HepG2 (cell line): ENCODE results near the gene USP20. TPM values are rescaled to one million over a fixed set of nuclear protein-coding genes. Genes with fewer than 3 reads are reported as not detected.

Experiments
- ARNTL ChIP-seq: sonication (generic); formaldehyde crosslinking; IDR thresholded peaks from 2 replicates; pipeline ENCODE4 v1.4.0; 2020; ENCODE audit warnings: mild to moderate bottlenecking, missing genetic modification reagents
- ATF7-NPFF ChIP-seq: sonication (generic); formaldehyde crosslinking; IDR thresholded peaks from 2 replicates; pipeline ENCODE4 v1.8.1; 2023; ENCODE audit warnings: mild to moderate bottlenecking, low read depth, missing genetic modification reagents, moderate library complexity
- DNMT3B ChIP-seq: conservative IDR thresholded peaks from 2 replicates; pipeline ENCODE4 v1.6.1; 2016; ENCODE audit warnings: missing biosample characterization, control low read depth
- ETV5 ChIP-seq: IDR thresholded peaks from 2 replicates; pipeline ENCODE4 v1.6.1; 2018; ENCODE audit warnings: missing biosample characterization, missing genetic modification reagents, inconsistent platforms, borderline replicate concordance
- GFI1 ChIP-seq: sonication (generic); formaldehyde crosslinking; IDR thresholded peaks from 2 replicates; pipeline ENCODE4 v1.5.0; 2020; ENCODE audit warnings: missing genetic modification reagents, mild to moderate bottlenecking, borderline replicate concordance
- KAT8 ChIP-seq: IDR thresholded peaks from 2 replicates; pipeline ENCODE4 v1.6.1; 2016; ENCODE audit warnings: missing genetic modification reagents, missing compliant biosample characterization
- MEIS1 ChIP-seq: sonication (generic); formaldehyde crosslinking; IDR thresholded peaks from 2 replicates; pipeline ENCODE4 v1.9.0; 2021; ENCODE audit warnings: mild to moderate bottlenecking, missing genetic modification reagents, moderate library complexity, borderline replicate concordance
- ZNF451 ChIP-seq: sonication (generic); formaldehyde crosslinking; IDR thresholded peaks from 2 replicates; pipeline ENCODE4 v1.5.0; 2020; ENCODE audit warnings: mild to moderate bottlenecking, missing genetic modification reagents
- polyA plus RNA-seq, 8 experiments: library from polyadenylated mRNA; depleted of rRNA in 3 of 8; stranded (reverse) in 7 of 8; unstranded in 1 of 8; fragments of >200 nt; fragmentation: Illumina TruSeq in 4 of 8; extraction: Trizol in 4 of 8; gene quantifications; 2 replicates each; pipeline versions ENCODE4 v1.2.1 to v1.2.3, GENCODE V29; 2011 to 2016; ENCODE audit warnings: low read depth in 4 of 8, missing spikeins in 1 of 8, mixed read lengths in 1 of 8; ENCODE audit not compliant: insufficient read depth in 1 of 8
- total RNA-seq, 5 experiments: library from RNA; depleted of rRNA; stranded (reverse); fragments of >200 nt; fragmentation: Illumina TruSeq; extraction: Trizol; gene quantifications; 2 replicates each; pipeline ENCODE4 v1.2.3, GENCODE V29; 2016; ENCODE audit warnings: low read depth in 1 of 5
- TF ChIP-seq, protein P1 (sequence below): sonication (generic); formaldehyde crosslinking; IDR thresholded peaks from 2 replicates; pipeline ENCODE4 v1.4.0; 2020; ENCODE audit warnings: missing genetic modification reagents
- TF ChIP-seq, protein P2 (sequence below): sonication (generic); formaldehyde crosslinking; IDR thresholded peaks from 2 replicates; pipeline ENCODE4 v1.8.0; 2022; ENCODE audit warnings: low read depth, missing genetic modification reagents
- TF ChIP-seq, protein P3 (sequence below): sonication (generic); formaldehyde crosslinking; IDR thresholded peaks from 2 replicates; pipeline ENCODE4 v1.8.0; 2023; ENCODE audit warnings: mild to moderate bottlenecking, missing genetic modification reagents
- TF ChIP-seq, protein P4 (sequence below): sonication (generic); formaldehyde crosslinking; IDR thresholded peaks from 2 replicates; pipeline ENCODE4 v1.4.0; 2020; ENCODE audit warnings: missing genetic modification reagents, mild to moderate bottlenecking, borderline replicate concordance
- TF ChIP-seq, protein P5 (sequence below): sonication (generic); formaldehyde crosslinking; IDR thresholded peaks from 2 replicates; pipeline ENCODE4 v1.8.1; 2023; ENCODE audit warnings: missing genetic modification reagents, mild to moderate bottlenecking, borderline replicate concordance
- TF ChIP-seq, protein P6 (sequence below), 2 experiments: IDR thresholded peaks; 2 replicates each; pipeline ENCODE4 v1.6.1; 2011 to 2012; ENCODE audit warnings: low read length in 2 of 2, borderline replicate concordance in 1 of 2, low read depth in 1 of 2, mild to moderate bottlenecking in 1 of 2, moderate library complexity in 1 of 2

Gene USP20
- total and polyA plus RNA-seq, 2 of the 13 experiments (the other 11 are each of a cell fraction or from before 2014, with no cell fraction given), result 4.4 to 5.9 TPM

DNA sequence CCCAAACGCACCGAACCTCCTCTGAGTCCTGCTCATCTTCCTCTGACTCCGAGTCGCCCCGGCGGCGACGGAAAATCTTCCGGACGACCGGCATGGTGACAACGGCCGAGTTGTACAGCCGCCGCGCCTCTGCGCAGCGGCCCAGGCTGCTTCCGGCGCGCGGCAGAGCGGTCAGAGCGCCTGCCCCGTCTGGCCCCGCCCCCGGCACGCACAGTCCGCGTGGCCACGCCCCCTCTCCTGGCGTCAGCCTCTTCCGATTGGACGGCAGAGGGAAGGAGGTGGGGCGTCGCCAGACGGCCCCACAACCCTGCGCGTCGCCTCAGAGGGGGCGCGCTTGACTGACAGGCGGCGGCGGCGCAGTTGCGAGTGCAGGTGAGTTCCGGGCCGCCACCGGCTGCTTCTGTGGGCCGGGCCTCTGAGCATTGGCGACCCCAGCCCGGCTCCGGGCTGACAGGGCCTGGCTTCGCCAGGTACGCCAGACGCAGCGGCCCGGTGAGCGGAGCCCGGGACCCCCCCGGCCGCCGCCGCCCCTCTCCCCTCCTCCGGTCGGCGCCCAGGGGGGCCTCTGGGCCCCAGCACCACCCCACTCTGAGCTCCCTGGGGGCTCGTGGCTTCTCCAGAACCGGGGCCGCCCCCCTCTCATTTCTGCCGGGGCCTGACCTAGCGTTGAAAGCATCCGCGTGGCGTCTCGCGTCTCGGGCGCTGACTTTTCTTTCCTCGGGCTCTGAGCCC, at the start of gene USP20, which contains the start of gene C9orf78 (continued):
- TF ChIP-seq ARNTL (peak; percentile 55; the same call in 1 of the 2 replicates), ZNF451 (0 out of 2 replicates have a peak, but pooled peaks have one; percentile 34), ATF7-NPFF (CRISPR knock-in tag) (no peak), DNMT3B (CRISPR knock-in tag) (no peak), KAT8 (peak; percentile 94), MEIS1 (peak; percentile 95; the same call in 1 of the 2 replicates), GFI1 (CRISPR knock-in tag) (0 out of 2 replicates have a peak, but pooled peaks have one; percentile 12), ETV5 (CRISPR knock-in tag) (peak; percentile 64)
- TF ChIP-seq, protein P1, sequence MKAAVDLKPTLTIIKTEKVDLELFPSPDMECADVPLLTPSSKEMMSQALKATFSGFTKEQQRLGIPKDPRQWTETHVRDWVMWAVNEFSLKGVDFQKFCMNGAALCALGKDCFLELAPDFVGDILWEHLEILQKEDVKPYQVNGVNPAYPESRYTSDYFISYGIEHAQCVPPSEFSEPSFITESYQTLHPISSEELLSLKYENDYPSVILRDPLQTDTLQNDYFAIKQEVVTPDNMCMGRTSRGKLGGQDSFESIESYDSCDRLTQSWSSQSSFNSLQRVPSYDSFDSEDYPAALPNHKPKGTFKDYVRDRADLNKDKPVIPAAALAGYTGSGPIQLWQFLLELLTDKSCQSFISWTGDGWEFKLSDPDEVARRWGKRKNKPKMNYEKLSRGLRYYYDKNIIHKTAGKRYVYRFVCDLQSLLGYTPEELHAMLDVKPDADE (CRISPR knock-in tag), result 0 out of 2 replicates have a peak, but pooled peaks have one; percentile 24
- TF ChIP-seq, protein P2, sequence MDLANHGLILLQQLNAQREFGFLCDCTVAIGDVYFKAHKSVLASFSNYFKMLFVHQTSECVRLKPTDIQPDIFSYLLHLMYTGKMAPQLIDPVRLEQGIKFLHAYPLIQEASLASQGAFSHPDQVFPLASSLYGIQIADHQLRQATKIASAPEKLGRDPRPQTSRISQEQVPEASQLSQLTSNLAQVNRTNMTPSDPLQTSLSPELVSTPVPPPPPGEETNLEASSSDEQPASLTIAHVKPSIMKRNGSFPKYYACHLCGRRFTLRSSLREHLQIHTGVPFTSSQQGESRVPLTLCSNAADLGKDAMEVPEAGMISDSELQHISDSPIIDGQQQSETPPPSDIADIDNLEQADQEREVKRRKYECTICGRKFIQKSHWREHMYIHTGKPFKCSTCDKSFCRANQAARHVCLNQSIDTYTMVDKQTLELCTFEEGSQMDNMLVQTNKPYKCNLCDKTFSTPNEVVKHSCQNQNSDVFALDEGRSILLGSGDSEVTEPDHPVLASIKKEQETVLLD (CRISPR knock-in tag), result no peak
- TF ChIP-seq, protein P3, sequence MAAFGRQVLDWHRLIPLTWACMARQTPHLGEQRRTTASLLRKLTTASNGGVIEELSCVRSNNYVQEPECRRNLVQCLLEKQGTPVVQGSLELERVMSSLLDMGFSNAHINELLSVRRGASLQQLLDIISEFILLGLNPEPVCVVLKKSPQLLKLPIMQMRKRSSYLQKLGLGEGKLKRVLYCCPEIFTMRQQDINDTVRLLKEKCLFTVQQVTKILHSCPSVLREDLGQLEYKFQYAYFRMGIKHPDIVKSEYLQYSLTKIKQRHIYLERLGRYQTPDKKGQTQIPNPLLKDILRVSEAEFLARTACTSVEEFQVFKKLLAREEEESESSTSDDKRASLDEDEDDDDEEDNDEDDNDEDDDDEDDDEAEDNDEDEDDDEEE, result 0 out of 2 replicates have a peak, but pooled peaks have one; percentile 35
- TF ChIP-seq, protein P4, sequence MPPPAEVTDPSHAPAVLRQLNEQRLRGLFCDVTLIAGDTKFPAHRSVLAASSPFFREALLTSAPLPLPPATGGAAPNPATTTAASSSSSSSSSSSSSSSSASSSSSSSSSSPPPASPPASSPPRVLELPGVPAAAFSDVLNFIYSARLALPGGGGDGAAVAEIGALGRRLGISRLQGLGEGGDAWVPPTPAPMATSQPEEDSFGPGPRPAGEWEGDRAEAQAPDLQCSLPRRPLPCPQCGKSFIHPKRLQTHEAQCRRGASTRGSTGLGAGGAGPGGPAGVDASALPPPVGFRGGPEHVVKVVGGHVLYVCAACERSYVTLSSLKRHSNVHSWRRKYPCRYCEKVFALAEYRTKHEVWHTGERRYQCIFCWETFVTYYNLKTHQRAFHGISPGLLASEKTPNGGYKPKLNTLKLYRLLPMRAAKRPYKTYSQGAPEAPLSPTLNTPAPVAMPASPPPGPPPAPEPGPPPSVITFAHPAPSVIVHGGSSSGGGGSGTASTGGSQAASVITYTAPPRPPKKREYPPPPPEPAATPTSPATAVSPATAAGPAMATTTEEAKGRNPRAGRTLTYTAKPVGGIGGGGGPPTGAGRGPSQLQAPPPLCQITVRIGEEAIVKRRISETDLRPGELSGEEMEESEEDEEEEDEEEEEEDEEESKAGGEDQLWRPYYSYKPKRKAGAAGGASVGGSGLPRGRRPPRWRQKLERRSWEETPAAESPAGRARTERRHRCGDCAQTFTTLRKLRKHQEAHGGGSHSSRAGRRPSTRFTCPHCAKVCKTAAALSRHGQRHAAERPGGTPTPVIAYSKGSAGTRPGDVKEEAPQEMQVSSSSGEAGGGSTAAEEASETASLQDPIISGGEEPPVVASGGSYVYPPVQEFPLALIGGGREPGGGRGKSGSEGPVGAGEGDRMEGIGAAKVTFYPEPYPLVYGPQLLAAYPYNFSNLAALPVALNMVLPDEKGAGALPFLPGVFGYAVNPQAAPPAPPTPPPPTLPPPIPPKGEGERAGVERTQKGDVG, result no peak
- TF ChIP-seq, protein P5, sequence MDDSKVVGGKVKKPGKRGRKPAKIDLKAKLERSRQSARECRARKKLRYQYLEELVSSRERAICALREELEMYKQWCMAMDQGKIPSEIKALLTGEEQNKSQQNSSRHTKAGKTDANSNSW, result no peak
- TF ChIP-seq, protein P6, sequence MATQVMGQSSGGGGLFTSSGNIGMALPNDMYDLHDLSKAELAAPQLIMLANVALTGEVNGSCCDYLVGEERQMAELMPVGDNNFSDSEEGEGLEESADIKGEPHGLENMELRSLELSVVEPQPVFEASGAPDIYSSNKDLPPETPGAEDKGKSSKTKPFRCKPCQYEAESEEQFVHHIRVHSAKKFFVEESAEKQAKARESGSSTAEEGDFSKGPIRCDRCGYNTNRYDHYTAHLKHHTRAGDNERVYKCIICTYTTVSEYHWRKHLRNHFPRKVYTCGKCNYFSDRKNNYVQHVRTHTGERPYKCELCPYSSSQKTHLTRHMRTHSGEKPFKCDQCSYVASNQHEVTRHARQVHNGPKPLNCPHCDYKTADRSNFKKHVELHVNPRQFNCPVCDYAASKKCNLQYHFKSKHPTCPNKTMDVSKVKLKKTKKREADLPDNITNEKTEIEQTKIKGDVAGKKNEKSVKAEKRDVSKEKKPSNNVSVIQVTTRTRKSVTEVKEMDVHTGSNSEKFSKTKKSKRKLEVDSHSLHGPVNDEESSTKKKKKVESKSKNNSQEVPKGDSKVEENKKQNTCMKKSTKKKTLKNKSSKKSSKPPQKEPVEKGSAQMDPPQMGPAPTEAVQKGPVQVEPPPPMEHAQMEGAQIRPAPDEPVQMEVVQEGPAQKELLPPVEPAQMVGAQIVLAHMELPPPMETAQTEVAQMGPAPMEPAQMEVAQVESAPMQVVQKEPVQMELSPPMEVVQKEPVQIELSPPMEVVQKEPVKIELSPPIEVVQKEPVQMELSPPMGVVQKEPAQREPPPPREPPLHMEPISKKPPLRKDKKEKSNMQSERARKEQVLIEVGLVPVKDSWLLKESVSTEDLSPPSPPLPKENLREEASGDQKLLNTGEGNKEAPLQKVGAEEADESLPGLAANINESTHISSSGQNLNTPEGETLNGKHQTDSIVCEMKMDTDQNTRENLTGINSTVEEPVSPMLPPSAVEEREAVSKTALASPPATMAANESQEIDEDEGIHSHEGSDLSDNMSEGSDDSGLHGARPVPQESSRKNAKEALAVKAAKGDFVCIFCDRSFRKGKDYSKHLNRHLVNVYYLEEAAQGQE (IDR thresholded peaks at IDR 0.05; ENCODE audit: borderline replicate concordance in 1 of 2, low read depth in 1 of 2, low read length in 2 of 2), result peak in 1 of 2 experiments; percentile 21; a peak in 1 of 4 replicates
